ENCODE results near the gene CDC5L.

DNA sequence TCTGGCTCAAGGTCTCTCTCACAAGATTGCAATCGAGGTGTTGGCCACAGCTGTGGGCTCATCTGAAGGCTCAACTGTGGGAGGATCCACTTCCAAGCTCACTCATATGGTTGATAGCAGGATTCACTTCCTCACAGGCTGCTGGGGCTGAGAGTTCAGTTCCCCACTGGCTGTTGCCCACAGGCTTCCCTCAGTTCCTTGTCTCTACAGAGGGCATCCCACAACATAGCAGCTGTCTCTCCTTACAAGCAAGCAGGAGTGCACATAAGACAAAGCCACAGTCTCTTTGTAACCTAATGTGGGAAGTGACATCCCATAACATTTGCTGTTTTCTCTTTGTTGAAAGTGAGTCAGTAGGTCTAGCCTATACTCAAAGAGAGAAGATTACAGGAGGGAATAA, 31.0 kb upstream of the CDC5L start:
- TF ChIP-seq, protein P1, sequence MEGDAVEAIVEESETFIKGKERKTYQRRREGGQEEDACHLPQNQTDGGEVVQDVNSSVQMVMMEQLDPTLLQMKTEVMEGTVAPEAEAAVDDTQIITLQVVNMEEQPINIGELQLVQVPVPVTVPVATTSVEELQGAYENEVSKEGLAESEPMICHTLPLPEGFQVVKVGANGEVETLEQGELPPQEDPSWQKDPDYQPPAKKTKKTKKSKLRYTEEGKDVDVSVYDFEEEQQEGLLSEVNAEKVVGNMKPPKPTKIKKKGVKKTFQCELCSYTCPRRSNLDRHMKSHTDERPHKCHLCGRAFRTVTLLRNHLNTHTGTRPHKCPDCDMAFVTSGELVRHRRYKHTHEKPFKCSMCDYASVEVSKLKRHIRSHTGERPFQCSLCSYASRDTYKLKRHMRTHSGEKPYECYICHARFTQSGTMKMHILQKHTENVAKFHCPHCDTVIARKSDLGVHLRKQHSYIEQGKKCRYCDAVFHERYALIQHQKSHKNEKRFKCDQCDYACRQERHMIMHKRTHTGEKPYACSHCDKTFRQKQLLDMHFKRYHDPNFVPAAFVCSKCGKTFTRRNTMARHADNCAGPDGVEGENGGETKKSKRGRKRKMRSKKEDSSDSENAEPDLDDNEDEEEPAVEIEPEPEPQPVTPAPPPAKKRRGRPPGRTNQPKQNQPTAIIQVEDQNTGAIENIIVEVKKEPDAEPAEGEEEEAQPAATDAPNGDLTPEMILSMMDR (IDR thresholded peaks at IDR 0.05), result no peak
- no peak for TF ChIP-seq POLR2A (IDR thresholded peaks at IDR 0.05)

Measured in lower leg skin (tissue), 3 donors.